ENCODE data around the gene SDC4. TPM values are rescaled to one million over a fixed set of nuclear protein-coding genes. Genes with fewer than 3 reads are reported as not detected.

SDC4 gene, protein sequence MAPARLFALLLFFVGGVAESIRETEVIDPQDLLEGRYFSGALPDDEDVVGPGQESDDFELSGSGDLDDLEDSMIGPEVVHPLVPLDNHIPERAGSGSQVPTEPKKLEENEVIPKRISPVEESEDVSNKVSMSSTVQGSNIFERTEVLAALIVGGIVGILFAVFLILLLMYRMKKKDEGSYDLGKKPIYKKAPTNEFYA
- total RNA-seq = 92.6 and 201 TPM in 2 replicates

DNA sequence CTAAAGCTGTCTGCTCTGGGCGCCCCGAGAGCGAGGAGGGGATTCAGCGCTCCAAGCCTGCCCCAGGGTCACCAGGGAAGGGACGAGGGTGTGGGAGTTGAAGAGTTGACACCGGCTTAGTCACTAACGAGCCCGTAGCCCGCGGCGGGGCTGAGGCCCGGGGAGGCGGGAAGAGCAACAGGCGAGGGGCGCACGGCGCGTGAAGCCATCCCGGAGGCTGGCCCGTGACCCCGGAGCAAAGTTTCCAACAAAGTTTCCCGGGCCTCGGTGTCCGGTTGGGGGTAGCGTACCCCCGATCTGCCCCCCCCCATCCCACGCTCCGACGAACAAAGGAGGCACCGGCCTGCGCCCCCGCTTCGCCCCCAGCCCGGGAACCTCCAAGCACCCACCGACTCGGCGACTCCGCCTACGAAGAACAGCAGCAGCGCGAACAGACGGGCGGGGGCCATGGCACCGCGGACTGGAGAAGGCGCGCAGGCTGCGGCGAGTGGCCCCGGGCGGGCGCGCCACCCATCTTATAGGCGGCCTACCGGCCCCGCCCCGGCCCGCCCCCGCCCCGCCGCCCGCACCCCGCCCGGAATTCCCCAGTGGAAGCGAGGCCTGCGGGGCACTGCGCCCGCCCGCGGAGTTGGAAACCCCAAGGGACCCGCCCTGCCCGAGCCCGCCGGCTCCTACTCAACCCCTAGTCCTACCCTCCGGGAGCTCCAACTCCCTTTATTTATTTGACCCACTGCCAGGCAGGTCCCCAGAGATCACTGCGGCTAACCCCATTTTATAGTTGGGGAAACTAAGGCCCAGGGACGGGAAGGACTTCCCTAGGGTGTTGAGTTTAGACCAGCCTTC, at the start of gene SDC4:
SDC4 (minus strand) TSS at position 489 of the 843 bp plus-strand sequence; CDS start at position 449, 40 bp downstream.

DNA sequence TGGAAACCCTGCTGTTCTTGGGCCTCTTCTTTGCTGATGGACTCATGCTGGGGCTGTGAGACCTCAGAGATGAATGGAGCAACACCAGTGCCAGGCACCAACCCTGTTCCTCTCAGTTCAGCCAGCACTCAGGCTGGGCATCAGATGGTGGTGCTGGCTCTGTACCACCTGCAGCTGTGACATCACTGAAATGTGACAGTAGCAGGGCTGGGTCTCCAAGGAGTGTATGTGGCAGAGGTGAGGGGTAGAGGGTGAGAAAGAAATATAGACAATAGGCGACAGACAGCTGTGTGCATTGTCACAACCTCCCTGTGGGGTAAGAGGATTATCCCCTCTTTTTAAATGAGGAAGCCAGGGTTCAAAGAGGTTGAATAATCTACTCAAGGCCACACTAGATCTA, 30.0 kb upstream of the SDC4 start, which contains the start of gene TP53TG5:
TP53TG5 (minus strand) TSS at position 135 of the 400 bp plus-strand sequence; CDS start at position 46, 89 bp downstream.

DNA sequence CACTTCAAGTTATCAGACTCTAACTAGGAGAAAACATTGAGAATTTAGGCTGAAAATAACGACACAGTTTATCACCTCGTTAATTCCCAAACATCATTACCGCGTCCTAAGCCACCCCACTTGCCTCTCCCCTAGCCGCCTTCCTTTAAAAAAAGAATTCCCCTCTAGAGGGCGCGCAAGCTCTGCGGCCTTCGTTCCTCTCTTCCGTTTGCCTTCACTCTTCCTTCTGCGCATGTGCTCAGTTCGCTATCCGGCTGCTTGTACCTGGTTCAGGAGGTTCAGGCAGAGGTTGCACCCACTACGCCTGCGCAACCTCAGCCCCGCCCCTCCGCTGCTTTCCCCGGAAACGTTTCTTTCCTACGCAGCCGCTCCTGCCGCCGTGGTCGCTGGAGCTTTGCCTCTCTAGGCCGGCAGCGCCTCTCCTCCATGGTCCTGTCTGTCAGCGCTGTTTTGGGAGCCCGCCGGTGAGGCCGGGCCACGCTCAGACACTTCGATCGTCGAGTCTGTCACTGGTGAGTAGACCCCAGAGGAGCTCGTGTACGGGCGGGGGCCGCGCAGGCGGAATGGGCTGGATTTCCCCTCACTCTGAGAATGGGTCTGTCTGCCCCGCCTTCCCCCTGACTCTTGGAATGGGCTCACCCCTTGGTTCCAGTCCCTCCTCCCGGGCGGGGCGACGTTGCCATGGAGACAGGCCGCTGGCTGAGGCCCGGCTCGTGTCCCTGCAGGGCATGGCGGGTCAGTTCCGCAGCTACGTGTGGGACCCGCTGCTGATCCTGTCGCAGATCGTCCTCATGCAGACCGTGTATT, 14.8 kb upstream of the SDC4 start, which contains the start of gene SYS1:
SYS1 (plus strand) TSS at position 353 of the 807 bp plus-strand sequence; CDS start at position 729, 376 bp downstream.

DNA sequence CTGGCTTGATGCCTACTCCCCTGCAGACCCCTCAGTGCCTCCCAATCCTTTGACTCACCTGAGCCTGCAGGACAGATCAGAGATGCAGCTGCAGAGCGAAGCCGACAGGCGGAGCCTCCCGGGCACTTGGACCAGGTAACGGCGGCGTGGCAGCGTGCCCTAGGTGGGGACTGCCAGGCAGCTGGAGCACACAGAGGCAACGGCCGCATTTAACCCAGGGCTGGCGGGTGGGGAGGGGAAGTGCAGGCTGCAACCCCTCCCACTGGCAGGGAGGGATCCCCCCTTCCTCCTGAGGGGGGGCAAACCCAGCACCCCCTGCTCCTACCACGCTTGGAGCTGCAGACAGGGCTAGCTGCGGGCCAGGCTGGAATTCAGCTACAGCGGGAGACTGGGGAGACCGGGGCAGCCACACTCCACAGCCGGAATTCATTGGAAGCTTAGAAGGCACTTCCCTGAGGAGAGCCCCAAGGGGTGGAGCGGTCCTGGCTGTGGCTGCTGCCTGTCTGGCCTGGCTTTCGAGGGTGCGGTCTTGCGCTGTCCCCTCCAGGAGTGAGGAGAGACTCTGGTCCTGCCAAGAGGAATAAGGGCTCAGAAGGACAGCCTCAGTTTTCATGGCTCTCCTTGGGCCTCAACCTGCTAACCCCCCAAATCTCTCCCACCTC, 40.0 kb downstream of the SDC4 start, which contains the start of gene MATN4:
MATN4 (minus strand) TSS at position 183 of the 662 bp plus-strand sequence. CDS start 2,717 bp downstream, outside the sequence.

DNA sequence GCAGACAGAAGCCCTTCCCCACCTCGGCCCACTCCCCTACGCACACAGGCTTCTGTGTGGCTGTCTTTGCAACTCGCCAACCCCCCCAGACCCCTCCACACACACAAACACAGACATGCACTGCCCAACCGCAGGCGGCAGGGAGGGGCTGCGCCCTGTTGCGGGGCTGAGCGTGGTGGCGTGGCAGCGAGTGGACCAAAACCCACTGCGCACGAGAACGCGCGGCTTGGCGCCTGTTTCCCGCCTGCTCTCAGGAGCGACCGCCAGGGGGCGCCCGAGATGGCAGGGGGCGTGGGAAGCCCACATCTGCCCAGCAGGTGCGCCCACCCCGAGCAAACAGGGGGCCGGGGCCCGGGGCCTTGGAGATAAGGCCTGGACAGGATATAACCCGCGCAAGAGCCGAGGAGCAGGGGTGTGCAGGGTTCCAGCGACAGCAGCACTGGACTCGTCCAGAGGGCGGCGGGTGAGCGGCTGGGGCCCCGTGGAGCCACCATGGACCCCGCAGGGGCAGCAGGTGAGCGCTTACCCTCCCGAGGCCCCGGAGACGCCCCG, 41.7 kb downstream of the SDC4 start, which contains the start of gene RBPJL:
RBPJL (plus strand) TSS at position 410 of the 552 bp plus-strand sequence; CDS start at position 493, 83 bp downstream.

Other genes starting within 250 kb of the SDC4 start
- 3.0 and 6.2 TPM in 2 replicates for gene KCNS1, start 247.3 kb downstream of the SDC4 start, total RNA-seq
- not detected in 2 replicates for gene WFDC5, start 233.2 kb downstream of the SDC4 start, total RNA-seq
- gene WFDC12, start 224.0 kb downstream of the SDC4 start, total RNA-seq = not detected in 2 replicates
- not detected in 2 replicates for gene PI3, start 173.5 kb downstream of the SDC4 start, total RNA-seq
- gene SEMG1, start 141.4 kb downstream of the SDC4 start, total RNA-seq = not detected in 2 replicates
- gene SEMG2, start 127.1 kb downstream of the SDC4 start, total RNA-seq = not detected in 2 replicates
- gene SLPI, start 93.9 kb downstream of the SDC4 start, total RNA-seq = 0.49 and 4.7 TPM in 2 replicates
- not detected in 2 replicates for gene RBPJL, start 41.6 kb downstream of the SDC4 start, total RNA-seq
- not detected in 2 replicates for gene MATN4, start 40.1 kb downstream of the SDC4 start, total RNA-seq
- gene SYS1, start 14.7 kb upstream of the SDC4 start, total RNA-seq = 53.3 and 63.6 TPM in 2 replicates
- not detected in 2 replicates for gene TP53TG5, start 29.9 kb upstream of the SDC4 start, total RNA-seq
- gene DBNDD2, start 59.9 kb upstream of the SDC4 start, total RNA-seq = 36.2 and 36.6 TPM in 2 replicates
- gene PIGT, start 67.7 kb upstream of the SDC4 start, total RNA-seq = 81.5 and 125 TPM in 2 replicates
- 0.98 and 9.8 TPM in 2 replicates for gene WFDC2, start 121.3 kb upstream of the SDC4 start, total RNA-seq
- not detected in 2 replicates for gene SPINT3, start 167.2 kb upstream of the SDC4 start, total RNA-seq
- gene WFDC6, start 191.1 kb upstream of the SDC4 start, total RNA-seq = not detected in 2 replicates
- not detected in 2 replicates for gene EPPIN, start 199.0 kb upstream of the SDC4 start, total RNA-seq
- not detected in 2 replicates for gene WFDC8, start 230.9 kb upstream of the SDC4 start, total RNA-seq